NCI-H1048 (cell line): ENCODE data around the gene GNAQ.
"Not testable (repeated sequence)": the region's sequence is repeated elsewhere in the genome, so short reads cannot be mapped to it uniquely, and the experiment has no call there.

Source experiments
- DNase-seq: peaks from one replicate; lab custom pipeline; 2025; lab: John Stamatoyannopoulos, UW

Gene GNAQ

DNA sequence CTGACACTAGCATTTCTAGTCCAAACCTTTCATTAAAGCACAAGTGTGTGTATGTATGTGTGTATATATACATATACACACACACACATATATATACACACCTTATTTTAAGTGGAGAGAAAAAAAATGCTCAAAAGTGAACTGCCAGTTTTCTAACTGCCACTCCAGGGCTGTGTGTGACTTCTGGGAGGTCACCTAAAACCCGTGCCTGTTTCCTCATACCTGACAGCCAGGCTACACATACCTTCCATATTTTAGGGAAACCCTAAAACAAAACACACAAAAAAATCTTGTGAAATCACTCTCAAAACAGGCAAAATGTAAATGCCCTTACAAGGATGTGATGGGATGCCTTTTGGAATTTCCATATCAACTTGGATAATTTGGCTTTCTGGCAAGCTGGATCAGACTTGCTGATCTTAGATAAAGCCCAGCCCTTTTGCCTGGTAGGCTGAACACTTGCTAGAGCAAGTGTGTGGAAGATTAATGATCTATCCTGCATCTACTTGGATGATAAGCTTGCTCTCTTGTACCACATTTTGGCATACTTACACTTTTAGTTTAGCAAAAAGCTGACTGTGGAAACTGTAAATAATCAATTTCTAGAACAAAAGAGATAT is 127.8 kb downstream of the GNAQ start:
- DNase-seq: no peak

GRCh38 chr9:77901771-77902170 is 129.8 kb downstream of the GNAQ start:
- no peak for DNase-seq

- no peak for DNase-seq
Observed at GRCh38 chr9:77901018-77901417, 130.6 kb downstream of the GNAQ start.

GRCh38 chr9:77899679-77900354 is 131.8 kb downstream of the GNAQ start:
- DNase-seq: no peak

GRCh38 chr9:77898864-77899263 is 132.7 kb downstream of the GNAQ start:
- DNase-seq: no peak

- no peak for DNase-seq
Observed at GRCh38 chr9:77896938-77897667, 134.5 kb downstream of the GNAQ start.

DNA sequence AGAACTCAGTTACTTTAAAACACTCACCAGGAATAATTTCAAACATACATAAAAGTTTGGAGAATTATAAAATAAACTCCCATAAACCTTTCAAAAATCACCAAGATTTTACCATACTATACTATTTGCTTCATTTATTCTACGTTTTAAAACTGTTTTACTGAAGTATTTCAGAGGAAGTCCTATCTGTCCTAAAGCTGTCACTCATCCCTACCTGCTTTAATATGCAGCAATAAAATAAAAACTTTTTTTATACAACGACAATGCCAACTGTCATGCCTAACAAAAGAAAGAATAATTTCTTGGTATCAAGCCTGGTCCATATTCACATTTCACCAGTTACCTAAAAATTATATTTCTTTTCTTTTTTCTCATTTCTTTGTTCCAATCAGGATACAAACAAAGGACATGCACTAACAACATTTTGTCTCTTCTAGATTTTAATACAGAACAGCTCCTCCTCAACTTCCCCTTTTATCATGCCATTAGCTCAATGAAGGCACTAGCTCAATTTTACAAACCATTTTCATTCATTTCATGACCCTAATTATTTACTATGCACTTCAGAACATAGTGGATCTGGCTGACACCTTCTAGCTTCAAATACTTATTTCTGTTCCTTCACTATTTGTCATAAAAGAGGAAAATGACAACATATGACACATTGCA is 135.2 kb downstream of the GNAQ start:
- no peak for DNase-seq

DNA sequence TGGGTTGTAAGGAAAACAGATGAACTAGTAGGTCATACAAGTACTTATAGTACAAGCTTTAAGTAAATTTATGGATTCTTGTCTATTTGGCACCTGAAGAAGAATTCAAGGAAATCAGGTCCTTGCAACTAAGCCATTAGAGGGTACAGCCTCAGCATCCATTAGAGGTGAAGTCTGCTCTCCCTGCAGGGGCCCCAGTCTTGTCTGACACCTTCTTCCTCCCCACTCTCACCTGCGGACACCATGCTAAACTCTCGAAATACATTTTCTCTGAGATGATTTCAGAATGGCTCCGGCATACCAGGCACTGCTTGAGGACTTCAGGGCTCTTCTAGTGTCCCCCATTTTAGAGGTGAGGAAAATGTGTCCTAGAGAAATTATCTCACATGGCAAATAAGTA is 137.9 kb downstream of the GNAQ start:
- DNase-seq: no peak

DNA sequence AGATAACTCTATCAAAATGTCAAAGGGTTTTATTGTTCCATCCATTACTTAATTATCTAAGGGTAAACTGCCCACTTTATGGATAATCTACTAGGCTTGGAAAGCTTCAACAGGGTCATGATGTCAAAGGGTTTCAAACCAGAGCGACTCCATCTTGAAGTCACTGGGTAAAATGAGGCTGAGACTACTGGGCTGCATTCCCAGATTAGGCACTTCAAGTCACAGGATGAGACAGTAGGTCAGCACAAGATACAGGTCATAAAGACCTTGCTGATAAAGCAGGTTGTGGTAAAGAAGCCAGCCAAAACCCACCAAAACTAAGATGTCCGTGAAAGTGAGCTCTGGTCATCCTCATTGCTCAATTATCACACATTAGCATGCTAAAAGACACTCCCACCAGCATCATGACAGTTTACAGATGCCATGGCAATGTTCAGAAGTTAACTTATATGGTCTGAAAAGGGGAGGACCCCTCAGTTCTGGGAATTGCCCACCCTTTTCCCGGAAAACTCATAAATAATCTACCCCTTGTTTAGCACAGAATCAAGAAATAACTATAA is 138.6 kb downstream of the GNAQ start:
- no peak for DNase-seq

DNA sequence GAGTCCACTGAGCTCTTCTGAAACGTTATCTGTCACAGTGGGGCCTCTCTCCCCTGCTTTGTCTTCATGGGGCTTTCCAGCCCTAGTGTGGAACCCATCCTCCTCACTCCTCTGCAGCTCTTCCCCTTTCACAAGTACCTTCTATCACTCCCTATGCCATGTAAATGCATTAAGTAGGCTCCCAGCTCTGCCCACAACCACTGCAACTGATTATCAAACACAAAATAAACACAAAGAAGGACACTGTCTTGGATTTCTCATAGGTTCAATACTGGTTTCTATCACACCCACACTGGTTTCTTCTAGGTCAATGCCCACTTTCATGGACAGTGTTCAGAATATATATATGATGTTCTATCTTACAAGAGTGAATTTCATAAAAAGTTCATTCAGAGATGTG is 139.4 kb downstream of the GNAQ start:
- no peak for DNase-seq

DNA sequence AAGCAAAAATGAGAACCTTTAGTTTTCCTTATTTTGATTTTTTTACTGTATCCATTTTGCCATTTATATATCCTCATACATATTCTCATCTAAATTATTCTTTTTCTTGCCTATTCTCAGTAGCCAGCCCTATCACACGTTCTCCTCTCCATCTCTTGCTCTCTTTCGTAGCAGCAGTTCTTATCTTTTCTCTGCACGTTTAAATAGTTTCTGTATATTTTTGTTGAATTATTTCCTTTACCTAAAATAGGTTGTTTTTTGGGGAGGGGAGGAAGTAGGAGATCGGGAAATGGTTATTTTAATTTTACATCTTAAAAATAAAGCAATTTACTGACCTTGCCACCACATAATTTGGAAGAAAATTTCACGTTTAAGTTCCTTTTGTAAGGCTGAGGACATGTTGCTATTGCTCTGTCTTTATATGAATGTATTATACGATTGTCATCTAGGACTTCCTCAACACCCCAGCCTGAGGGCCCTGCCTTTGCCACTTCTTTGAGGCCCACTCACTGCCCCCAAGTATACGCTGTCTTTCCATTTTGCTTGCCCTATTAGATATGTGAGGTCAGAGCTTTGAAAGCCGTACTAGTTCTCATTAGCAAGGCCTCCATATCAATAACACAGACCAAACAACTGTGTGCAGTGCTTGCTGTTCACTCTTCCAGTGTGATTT is 140.3 kb downstream of the GNAQ start:
- no peak for DNase-seq

DNA sequence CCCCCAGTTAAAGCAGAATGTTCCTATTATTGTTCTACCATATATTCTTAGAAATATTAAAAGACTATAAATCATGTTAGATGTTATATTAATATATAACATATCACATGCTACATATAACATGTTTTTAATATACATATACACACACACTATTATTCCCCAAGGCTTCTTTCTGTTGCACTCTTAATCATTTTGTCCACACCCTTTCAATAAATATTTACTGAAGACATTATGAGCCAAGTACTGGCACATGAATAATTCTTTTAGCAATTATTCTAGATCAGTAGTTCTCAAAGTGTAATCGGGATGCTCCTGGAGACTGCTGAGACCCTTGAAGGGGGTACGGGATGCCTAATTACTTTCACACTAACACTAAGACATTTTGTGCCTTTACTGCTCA is 143.9 kb downstream of the GNAQ start:
- DNase-seq: no peak

GRCh38 chr9:77885104-77885672 is 146.4 kb downstream of the GNAQ start:
- DNase-seq: no peak

DNA sequence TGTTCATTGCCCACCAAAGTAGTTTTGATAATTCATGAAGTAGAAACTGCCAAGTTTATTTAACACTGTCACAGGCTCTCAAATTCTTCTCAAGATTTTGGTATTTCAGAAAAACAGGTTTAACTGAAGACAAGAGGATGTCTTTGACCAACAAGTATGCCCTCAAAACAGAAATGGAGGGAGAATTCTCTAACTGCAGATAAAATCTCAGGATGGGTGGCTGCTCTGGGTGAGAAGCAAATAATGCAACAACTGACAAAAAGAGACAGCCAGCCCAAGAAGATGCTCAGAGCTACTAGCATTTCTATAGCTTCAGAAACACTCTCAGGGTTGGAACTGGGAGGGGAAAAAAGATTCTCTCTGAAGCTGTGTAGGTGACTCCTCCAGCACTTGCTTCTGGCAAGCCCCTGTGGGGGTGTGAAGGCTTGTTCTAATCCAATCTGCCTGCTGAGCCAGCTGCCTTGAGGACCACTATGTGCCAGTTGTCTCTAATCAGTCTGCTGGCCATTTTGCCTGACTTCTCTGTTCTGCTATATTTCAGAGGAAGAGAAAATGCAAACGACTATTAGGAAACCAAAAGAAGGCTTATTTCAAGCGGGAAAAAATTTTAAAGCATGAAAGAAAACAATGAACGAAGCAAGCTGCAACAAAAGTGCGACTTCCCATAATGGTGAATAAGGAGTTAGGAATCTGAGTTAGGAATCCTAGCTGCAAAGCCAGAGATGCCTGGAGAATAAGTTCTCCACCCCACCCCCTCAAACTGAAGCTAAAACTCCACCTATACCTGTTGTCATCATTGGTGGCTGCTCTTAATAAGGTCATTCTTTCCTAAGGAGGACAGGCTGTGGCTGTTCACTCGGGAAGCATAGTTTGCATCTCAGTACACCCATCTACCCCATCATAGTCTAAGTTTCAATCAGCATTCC is 147.5 kb downstream of the GNAQ start:
- DNase-seq: no peak

- no peak for DNase-seq
Observed at GRCh38 chr9:77883133-77883532, 148.5 kb downstream of the GNAQ start.

GRCh38 chr9:77882294-77882693 is 149.3 kb downstream of the GNAQ start:
- DNase-seq: no peak

DNA sequence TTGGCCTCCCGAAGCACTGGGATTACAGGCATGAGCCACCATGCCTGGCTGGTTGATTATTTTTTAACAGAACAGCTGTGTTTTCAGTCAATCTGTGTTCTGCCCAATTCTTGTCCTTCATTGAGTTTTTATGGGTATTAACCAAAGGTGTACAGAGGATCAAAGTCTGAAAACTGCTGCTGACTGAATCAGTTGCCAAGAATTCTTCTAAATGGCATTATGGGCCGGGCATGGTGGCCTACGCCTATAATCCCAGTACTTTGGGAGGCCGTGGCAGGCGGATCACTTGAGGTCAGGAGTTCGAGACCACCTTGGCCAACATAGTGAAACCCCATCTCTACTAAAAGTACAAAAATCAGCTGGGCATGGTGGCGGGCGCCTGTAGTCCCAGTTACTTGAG is 150.0 kb downstream of the GNAQ start:
- not testable (repeated sequence) for DNase-seq

GRCh38 chr9:77881111-77881510 is 150.5 kb downstream of the GNAQ start:
- DNase-seq: no peak

GRCh38 chr9:77879437-77879943 is 152.1 kb downstream of the GNAQ start:
- no peak for DNase-seq

DNA sequence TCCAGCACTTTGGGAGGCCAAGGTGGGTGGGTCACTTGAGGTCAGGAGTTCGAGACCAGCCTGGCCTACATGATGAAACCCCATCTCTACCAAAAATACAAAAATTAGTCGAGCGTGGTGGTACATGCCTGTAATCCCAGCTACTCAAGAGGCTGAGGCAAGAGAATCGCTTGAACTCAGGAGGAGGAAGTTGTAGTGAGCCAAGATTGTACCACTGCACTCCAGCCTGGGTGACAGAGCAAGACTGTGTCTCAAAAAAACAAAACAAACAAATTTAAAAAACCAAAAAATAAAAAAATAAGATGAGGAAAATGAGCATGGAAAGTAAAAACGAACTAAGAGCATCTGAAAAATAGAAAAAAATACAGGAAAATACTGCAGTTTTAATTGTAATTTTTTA is 152.8 kb downstream of the GNAQ start:
- not testable (repeated sequence) for DNase-seq
